ENCODE results near the gene SNX19. TPM values are rescaled to one million over a fixed set of nuclear protein-coding genes. Genes with fewer than 3 reads are reported as not detected.

Gene SNX19
- total RNA-seq, 2 experiments from 2014 or later: 41.5 to 43.4 TPM

- DNase-seq: no peak
- CTCF ChIA-PET: interaction anchor here (1.1 to 8.8 kb wide), 3 partner anchors 18 to 463 kb away, joined by 3 to 50 read pairs (median 10); partner anchors contain the start of gene SNX19
- Mint-ChIP-seq H3K36me3 (peaks cover 36% of the 10 kb centered on the region), H3K4me1 (peaks cover 5% of the 10 kb centered on the region), H3K4me3 (no peak overlapping the region), H3K27me3 (no peaks in the 10 kb centered on the region), H3K9me3 (ENCODE audit: low read depth) (no peaks in the 10 kb centered on the region), H3K27ac (no peak overlapping the region)
- no peak for ATAC-seq
Observed at GRCh38 chr11:130897262-130898182, 18.8 kb downstream of the SNX19 start.

DNA sequence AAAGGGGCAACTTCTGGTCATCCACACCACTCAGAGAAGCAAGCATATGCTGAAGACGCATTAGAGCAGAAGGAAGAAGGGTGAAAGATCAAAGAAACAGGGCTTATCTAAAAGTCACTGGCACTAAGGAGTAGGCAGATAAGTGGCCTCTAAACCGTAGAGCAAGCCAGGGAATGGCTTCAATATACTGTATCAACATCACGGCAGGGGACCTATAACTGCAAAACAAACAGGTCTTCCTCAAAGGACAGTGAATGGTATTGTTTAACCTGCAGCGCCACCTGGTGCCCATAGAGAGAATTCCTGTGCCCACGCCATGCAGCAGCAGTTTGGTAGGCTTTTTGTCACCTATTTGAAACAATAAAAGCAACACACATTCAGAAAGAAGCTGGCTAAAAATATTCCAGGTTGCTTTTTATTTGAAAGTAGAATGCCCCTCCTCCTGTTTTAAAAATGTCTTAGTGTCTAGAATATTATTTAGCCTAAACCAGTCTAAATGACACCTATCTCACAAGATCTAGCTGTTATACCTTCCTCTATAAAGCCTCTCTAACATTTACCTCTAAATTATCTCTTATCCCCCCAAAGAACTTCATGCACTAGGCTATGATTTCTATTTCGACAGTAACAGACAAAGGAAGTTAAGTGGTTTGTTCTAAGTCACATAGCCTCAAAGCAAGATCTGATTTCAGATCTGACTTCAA lies 21.8 kb downstream of the SNX19 start:
- peak; percentile 77 for DNase-seq
- CTCF ChIA-PET: interaction anchor here (0.6 to 3.9 kb wide), 16 partner anchors 8 to 465 kb away, joined by 3 to 29 read pairs (median 5); partner anchors contain the start of gene SNX19
- H3K27ac Mint-ChIP-seq: no peak overlapping the region
- H3K4me1 Mint-ChIP-seq: peaks cover 5% of the 10 kb centered on the region
- peak; percentile 91 for ATAC-seq
- H3K36me3 Mint-ChIP-seq: peaks cover 20% of the 10 kb centered on the region
- no peaks in the 10 kb centered on the region for H3K9me3 Mint-ChIP-seq (ENCODE audit: low read depth)
- H3K4me3 Mint-ChIP-seq: no peak overlapping the region
- no peaks in the 10 kb centered on the region for H3K27me3 Mint-ChIP-seq

- Mint-ChIP-seq H3K36me3 (peaks cover 13% of the 10 kb centered on the region), H3K27me3 (no peaks in the 10 kb centered on the region), H3K4me3 (no peak overlapping the region), H3K4me1 (peaks cover 5% of the 10 kb centered on the region), H3K9me3 (ENCODE audit: low read depth) (no peaks in the 10 kb centered on the region), H3K27ac (no peak overlapping the region)
- no peak for ATAC-seq
- CTCF ChIA-PET: interaction anchor here (0.8 to 2.9 kb wide), 6 partner anchors 8 to 463 kb away, joined by 3 to 21 read pairs (median 4); partner anchors contain the start of gene SNX19
- DNase-seq: no peak
Observed at GRCh38 chr11:130892861-130893260, 23.4 kb downstream of the SNX19 start.

DNA sequence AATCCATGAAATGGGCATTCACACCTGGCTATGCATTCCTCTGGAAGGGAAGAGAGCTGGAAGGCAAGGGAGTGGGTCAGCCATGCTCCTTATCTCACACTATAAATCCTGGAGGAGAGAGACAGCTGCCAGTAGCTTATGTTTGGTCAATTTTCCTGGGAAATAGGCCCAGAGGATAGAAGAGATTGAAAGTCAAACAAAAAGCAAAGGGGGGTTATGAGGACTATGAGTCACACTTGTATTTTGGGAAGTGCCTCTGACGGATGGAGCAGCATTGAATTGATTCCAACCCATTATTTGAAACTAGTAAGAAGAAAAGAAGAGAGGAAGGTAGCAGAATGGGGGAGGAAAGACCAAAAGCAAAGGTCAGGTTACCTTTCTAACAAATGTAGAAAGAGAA lies 25.0 kb downstream of the SNX19 start:
- Mint-ChIP-seq H3K9me3 (ENCODE audit: low read depth) (no peaks in the 10 kb centered on the region), H3K27ac (no peak overlapping the region), H3K36me3 (peaks cover 7% of the 10 kb centered on the region), H3K4me1 (peaks cover 5% of the 10 kb centered on the region), H3K27me3 (no peaks in the 10 kb centered on the region), H3K4me3 (no peak overlapping the region)
- DNase-seq: no peak
- CTCF ChIA-PET: interaction anchor here (1.2 to 2.3 kb wide), 3 partner anchors 25 to 460 kb away, joined by 3 to 9 read pairs (median 7); partner anchors contain the start of gene SNX19
- no peak for ATAC-seq

GRCh38 chr11:130890039-130890745 lies 26.1 kb downstream of the SNX19 start:
- H3K36me3 Mint-ChIP-seq: peaks cover 12% of the 10 kb centered on the region
- H3K4me3 Mint-ChIP-seq: no peak overlapping the region
- H3K4me1 Mint-ChIP-seq: peaks cover 5% of the 10 kb centered on the region
- peak; percentile 30 for ATAC-seq
- CTCF ChIA-PET: interaction anchor here (0.7 to 1.4 kb wide), 2 partner anchors 28 to 453 kb away, joined by 3 to 4 read pairs; no protein-coding TSS in a partner anchor
- no peak overlapping the region for H3K27ac Mint-ChIP-seq
- no peaks in the 10 kb centered on the region for H3K9me3 Mint-ChIP-seq (ENCODE audit: low read depth)
- no peaks in the 10 kb centered on the region for H3K27me3 Mint-ChIP-seq
- DNase-seq: no peak

GRCh38 chr11:130888790-130889189 lies 27.5 kb downstream of the SNX19 start:
- H3K4me1 Mint-ChIP-seq: no peaks in the 10 kb centered on the region
- no peak for ATAC-seq
- DNase-seq: no peak
- H3K27ac Mint-ChIP-seq: no peak overlapping the region
- no peak overlapping the region for H3K4me3 Mint-ChIP-seq
- CTCF ChIA-PET: interaction anchor here (1.4 kb wide), 1 partner anchor 26 kb away, joined by 4 read pairs; no protein-coding TSS in a partner anchor
- H3K9me3 Mint-ChIP-seq (ENCODE audit: low read depth): no peaks in the 10 kb centered on the region
- H3K36me3 Mint-ChIP-seq: peaks cover 18% of the 10 kb centered on the region
- no peaks in the 10 kb centered on the region for H3K27me3 Mint-ChIP-seq

DNA sequence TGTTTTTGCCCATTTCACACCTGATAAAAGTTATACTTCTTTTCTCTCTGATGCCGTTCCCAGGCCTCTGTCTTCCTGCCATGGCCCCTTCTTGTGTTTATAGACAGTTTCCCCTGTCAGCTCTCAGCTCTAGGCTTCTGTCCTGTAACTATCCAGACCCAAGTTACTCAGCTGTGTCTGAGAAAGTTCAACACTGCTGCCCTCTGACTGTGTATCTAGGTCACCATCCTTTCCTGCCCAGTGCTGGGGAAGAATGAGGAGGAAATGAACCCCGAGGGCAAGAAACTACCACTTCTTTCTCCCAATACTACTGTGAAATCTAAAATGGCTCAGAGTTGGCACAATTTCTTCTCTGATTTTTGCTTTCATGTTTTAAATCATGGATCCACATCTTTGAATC lies 29.6 kb downstream of the SNX19 start:
- DNase-seq: no peak
- peaks cover 26% of the 10 kb centered on the region for H3K36me3 Mint-ChIP-seq
- H3K9me3 Mint-ChIP-seq (ENCODE audit: low read depth): no peaks in the 10 kb centered on the region
- no peaks in the 10 kb centered on the region for H3K4me1 Mint-ChIP-seq
- no peak overlapping the region for H3K4me3 Mint-ChIP-seq
- H3K27ac Mint-ChIP-seq: no peak overlapping the region
- no peak for ATAC-seq
- no peaks in the 10 kb centered on the region for H3K27me3 Mint-ChIP-seq
- CTCF ChIA-PET: interaction anchor here (1.2 kb wide), 1 partner anchor 8 kb away, joined by 3 read pairs; no protein-coding TSS in a partner anchor

- no peaks in the 10 kb centered on the region for H3K27me3 Mint-ChIP-seq
- peaks cover 38% of the 10 kb centered on the region for H3K36me3 Mint-ChIP-seq
- no peak for DNase-seq
- no peak for ATAC-seq
- H3K4me3 Mint-ChIP-seq: no peak overlapping the region
- H3K4me1 Mint-ChIP-seq: no peaks in the 10 kb centered on the region
- CTCF ChIA-PET: interaction anchor here (1.7 to 2.8 kb wide), 2 partner anchors 12 to 20 kb away, joined by 6 to 8 read pairs; no protein-coding TSS in a partner anchor
- no peak overlapping the region for H3K27ac Mint-ChIP-seq
- H3K9me3 Mint-ChIP-seq (ENCODE audit: low read depth): no peaks in the 10 kb centered on the region
Observed at GRCh38 chr11:130882138-130882551, 34.1 kb downstream of the SNX19 start.

- H3K4me3 Mint-ChIP-seq: no peak overlapping the region
- no peak for ATAC-seq
- peaks cover 39% of the 10 kb centered on the region for H3K36me3 Mint-ChIP-seq
- no peaks in the 10 kb centered on the region for H3K27me3 Mint-ChIP-seq
- no peaks in the 10 kb centered on the region for H3K4me1 Mint-ChIP-seq
- no peak overlapping the region for H3K27ac Mint-ChIP-seq
- DNase-seq: no peak
- CTCF ChIA-PET: interaction anchor here (1.7 kb wide), 1 partner anchor 13 kb away, joined by 6 read pairs; no protein-coding TSS in a partner anchor
- no peaks in the 10 kb centered on the region for H3K9me3 Mint-ChIP-seq (ENCODE audit: low read depth)
Observed at GRCh38 chr11:130881475-130882137, 34.7 kb downstream of the SNX19 start.

DNA sequence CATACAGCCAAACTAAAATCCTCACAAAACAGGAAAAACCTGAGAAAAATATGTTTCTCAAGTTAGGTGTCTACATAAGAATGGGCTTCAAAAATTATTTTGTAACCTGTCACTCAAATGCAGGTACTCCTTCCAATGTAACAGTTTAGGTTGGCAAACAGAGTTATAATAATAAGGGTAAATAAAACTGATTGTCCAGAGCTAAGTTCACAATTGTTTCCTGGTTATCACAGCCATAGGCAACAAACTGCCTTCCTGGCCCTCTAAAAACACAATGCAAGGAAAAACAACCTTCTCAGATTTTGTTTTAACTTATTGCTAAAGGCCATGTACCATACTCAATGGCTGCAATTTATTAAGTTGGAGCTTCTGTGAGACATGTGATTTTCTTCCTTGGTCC lies 36.4 kb downstream of the SNX19 start:
- Mint-ChIP-seq H3K4me1 (no peaks in the 10 kb centered on the region), H3K4me3 (no peak overlapping the region), H3K36me3 (peaks cover 40% of the 10 kb centered on the region), H3K27me3 (no peaks in the 10 kb centered on the region), H3K9me3 (ENCODE audit: low read depth) (no peaks in the 10 kb centered on the region), H3K27ac (no peak overlapping the region)
- DNase-seq (no peak), ATAC-seq (no peak)
- CTCF ChIA-PET: interaction anchor here (1.7 kb wide), 1 partner anchor 17 kb away, joined by 7 read pairs; no protein-coding TSS in a partner anchor

DNA sequence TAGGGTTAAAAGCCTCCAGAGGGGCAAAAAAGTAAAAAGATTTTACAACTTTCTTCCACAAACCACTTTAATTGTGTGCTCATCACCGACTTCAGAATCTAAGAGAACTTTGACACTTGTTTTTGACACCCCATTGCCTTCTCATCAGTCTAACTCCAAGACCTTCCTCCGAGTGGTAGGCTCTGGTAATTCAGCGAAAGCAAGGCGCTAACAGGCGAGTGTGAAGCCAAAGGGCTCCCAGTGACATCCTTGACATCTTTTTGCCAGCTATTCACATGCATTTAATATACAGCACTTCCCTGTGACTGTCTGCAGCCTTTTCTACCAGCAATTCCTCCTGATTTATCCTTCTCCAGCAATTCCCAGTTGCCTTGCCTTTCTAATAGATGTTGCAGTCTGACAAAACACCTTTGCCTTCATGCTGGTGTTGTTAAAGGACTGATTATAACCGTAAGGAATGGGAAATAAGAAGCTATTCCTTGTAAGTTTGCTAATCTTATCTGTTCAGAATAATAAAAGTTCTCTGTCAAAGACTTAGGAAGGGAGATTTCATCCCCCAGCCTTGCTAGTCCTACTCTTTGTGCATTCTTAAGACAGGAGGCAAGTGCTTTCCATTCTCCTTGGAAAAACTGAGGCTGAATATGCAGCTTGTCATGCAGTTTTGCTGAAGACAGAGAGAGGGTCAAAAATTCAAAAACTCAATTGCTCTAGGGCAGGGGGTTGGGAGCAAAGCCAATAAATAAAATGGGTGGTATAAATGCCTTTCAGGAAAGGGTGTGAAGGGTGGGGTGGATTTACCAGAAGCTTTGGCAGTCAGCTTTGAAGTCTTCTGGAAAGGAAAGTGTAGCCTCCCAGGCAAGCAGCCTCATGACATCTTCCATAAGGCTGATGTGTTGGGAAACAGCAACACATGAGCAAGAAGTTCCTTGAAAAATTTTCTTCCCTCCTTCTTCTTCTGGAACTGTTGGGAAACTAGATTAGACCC lies 39.1 kb downstream of the SNX19 start:
- no peaks in the 10 kb centered on the region for H3K27me3 Mint-ChIP-seq
- H3K4me3 Mint-ChIP-seq: no peak overlapping the region
- no peaks in the 10 kb centered on the region for H3K9me3 Mint-ChIP-seq (ENCODE audit: low read depth)
- peaks cover 27% of the 10 kb centered on the region for H3K36me3 Mint-ChIP-seq
- ATAC-seq (no peak), DNase-seq (no peak)
- no peak overlapping the region for H3K27ac Mint-ChIP-seq
- CTCF ChIA-PET: interaction anchor here (1.4 to 2.7 kb wide), 3 partner anchors 15 to 446 kb away, joined by 4 to 11 read pairs (median 11); no protein-coding TSS in a partner anchor
- no peaks in the 10 kb centered on the region for H3K4me1 Mint-ChIP-seq
